K562 (cell line): ENCODE data around the gene FUBP3. TPM values are rescaled to one million over a fixed set of nuclear protein-coding genes. Genes with fewer than 3 reads are reported as not detected.
A peak's percentile ranks its signal among the peaks of the same experiment; 100 is the strongest.

Experiments
- ARID2 ChIP-seq: fragments of 450-650 bp; IDR thresholded peaks from 2 replicates; pipeline ENCODE4 v1.6.1; 2017; ENCODE audit warnings: antibody characterized with exemption, mild to moderate bottlenecking
- BRD4 ChIP-seq: fragments of 200-600 bp; sonication (generic); IDR thresholded peaks from 2 replicates; pipeline ENCODE4 v1.6.1; 2017; ENCODE audit warnings: inconsistent platforms
- C11orf30 ChIP-seq: fragments of 450-650 bp; IDR thresholded peaks from 2 replicates; pipeline ENCODE4 v1.6.1; 2016; ENCODE audit warnings: low read depth, mild to moderate bottlenecking
- CBX5 ChIP-seq: IDR thresholded peaks from 2 replicates; pipeline ENCODE4 v1.6.1; 2014; ENCODE audit warnings: low read depth, borderline replicate concordance
- CHD1 ChIP-seq: fragments of 200-600 bp; sonication (generic); IDR thresholded peaks from one replicate; pipeline ENCODE4 v1.6.1; 2012; ENCODE audit warnings: mild to moderate bottlenecking, moderate library complexity, low read length, inconsistent platforms
- CXXC5 ChIP-seq: fragments of 250-450 bp; sonication (Bioruptor Pico); IDR thresholded peaks from 2 replicates; pipeline ENCODE4 v1.8.0; 2022; ENCODE audit warnings: inconsistent platforms, mild to moderate bottlenecking, moderate library complexity
- EWSR1 ChIP-seq: fragments of 450-650 bp; IDR thresholded peaks from 2 replicates; pipeline ENCODE4 v1.6.1; 2018; ENCODE audit warnings: borderline replicate concordance, mild to moderate bottlenecking, low read depth, moderate library complexity; ENCODE audit not compliant: partially characterized antibody
- HES1 ChIP-seq: fragments of 450-650 bp; IDR thresholded peaks from 2 replicates; pipeline ENCODE4 v1.6.1; 2016; ENCODE audit warnings: low read depth, mild to moderate bottlenecking, moderate library complexity
- KHSRP ChIP-seq: fragments of 450-650 bp; IDR thresholded peaks from 2 replicates; pipeline ENCODE4 v1.6.1; 2017
- MEF2D ChIP-seq: conservative IDR thresholded peaks from 2 replicates; pipeline ENCODE4 v1.6.1; 2016; ENCODE audit warnings: low read depth, missing genetic modification characterization, missing compliant biosample characterization
- MITF ChIP-seq: IDR thresholded peaks from 2 replicates; pipeline ENCODE4 v1.6.1; 2014; ENCODE audit warnings: antibody characterized with exemption
- MYBL2 ChIP-seq, 2 experiments: fragments of 450-650 bp in 1 of 2; sonication (generic) in 1 of 2; formaldehyde crosslinking in 1 of 2; IDR thresholded peaks; 2 replicates each; pipeline versions ENCODE4 v1.6.1 to v1.8.1; 2017 to 2022; ENCODE audit warnings: borderline replicate concordance in 1 of 2, inconsistent platforms in 1 of 2, low read depth in 1 of 2, mild to moderate bottlenecking in 1 of 2, missing genetic modification reagents in 1 of 2, moderate library complexity in 1 of 2
- MYNN ChIP-seq, 2 experiments: sonication (generic); formaldehyde crosslinking in 1 of 2; IDR thresholded peaks; 2 replicates each; pipeline versions ENCODE4 v1.5.0 to v1.6.1; 2016 to 2020; ENCODE audit warnings: antibody characterized with exemption in 1 of 2, missing genetic modification reagents in 1 of 2
- PHF21A ChIP-seq: fragments of 450-650 bp; IDR thresholded peaks from 2 replicates; pipeline ENCODE4 v1.6.1; 2017; ENCODE audit warnings: low read depth, borderline replicate concordance
- PHTF2 ChIP-seq: fragments of 250-450 bp; sonication (Bioruptor Pico); IDR thresholded peaks from 2 replicates; pipeline ENCODE4 v1.5.0; 2021; ENCODE audit warnings: mild to moderate bottlenecking
- PYGO2 ChIP-seq: fragments of 450-650 bp; IDR thresholded peaks from 2 replicates; pipeline ENCODE4 v1.6.1; 2016; ENCODE audit warnings: mild to moderate bottlenecking, missing genetic modification characterization, moderate library complexity, missing compliant biosample characterization
- TARDBP ChIP-seq: fragments of 450-650 bp; IDR thresholded peaks from 2 replicates; pipeline ENCODE4 v1.6.1; 2016
- ZKSCAN1 ChIP-seq: fragments of 150-350 bp; IDR thresholded peaks from 2 replicates; pipeline ENCODE4 v1.6.1; 2016; ENCODE audit warnings: low read depth, low read length
- ZNF143 ChIP-seq: sonication (generic); formaldehyde crosslinking; IDR thresholded peaks from 2 replicates; pipeline ENCODE4 v1.9.0; 2022; ENCODE audit warnings: mild to moderate bottlenecking, missing genetic modification reagents
- ZNF263 ChIP-seq: sonication (generic); formaldehyde crosslinking; IDR thresholded peaks from 2 replicates; pipeline ENCODE4 v1.8.0; 2022; ENCODE audit warnings: mild to moderate bottlenecking, missing genetic modification reagents, borderline replicate concordance
- ZNF280B ChIP-seq: fragments of 250-450 bp; sonication (Bioruptor Pico); IDR thresholded peaks from 2 replicates; pipeline ENCODE4 v1.5.1; 2021; ENCODE audit warnings: mild to moderate bottlenecking
- ZNF316 ChIP-seq: fragments of 450-650 bp; IDR thresholded peaks from 2 replicates; pipeline ENCODE4 v1.6.1; 2016
- ZNF431 ChIP-seq: sonication (generic); formaldehyde crosslinking; IDR thresholded peaks from 2 replicates; pipeline ENCODE4 v1.8.0; 2022; ENCODE audit warnings: mild to moderate bottlenecking, missing genetic modification reagents
- ZNF444 ChIP-seq: fragments of 250-450 bp; sonication (Bioruptor Pico); IDR thresholded peaks from 2 replicates; pipeline ENCODE4 v1.4.0; 2020; ENCODE audit warnings: mild to moderate bottlenecking, moderate library complexity
- ZNF551 ChIP-seq: fragments of 250-450 bp; sonication (Bioruptor Pico); IDR thresholded peaks from 2 replicates; pipeline ENCODE4 v1.5.0; 2021; ENCODE audit warnings: mild to moderate bottlenecking, moderate library complexity
- ZNF695 ChIP-seq: fragments of 450-650 bp; formaldehyde crosslinking; IDR thresholded peaks from 2 replicates; pipeline ENCODE4 v1.4.0; 2020; ENCODE audit warnings: mild to moderate bottlenecking, moderate library complexity
- ZNF696 ChIP-seq: fragments of 250-450 bp; sonication (Bioruptor Pico); conservative IDR thresholded peaks from 2 replicates; pipeline ENCODE4 v1.4.0; 2020; ENCODE audit warnings: mild to moderate bottlenecking, moderate library complexity
- ZNF707 ChIP-seq: fragments of 250-450 bp; sonication (Bioruptor Pico); conservative IDR thresholded peaks from 2 replicates; pipeline ENCODE4 v1.8.0; 2022; ENCODE audit warnings: inconsistent platforms, mild to moderate bottlenecking, moderate library complexity
- ZSCAN29 ChIP-seq: fragments of 450-650 bp; IDR thresholded peaks from 2 replicates; pipeline ENCODE4 v1.6.1; 2017
- polyA plus RNA-seq, 8 experiments: library from polyadenylated mRNA; depleted of rRNA in 4 of 8; stranded (reverse) in 5 of 8; unstranded in 3 of 8; fragments of >200 nt; fragmentation: Nextera tagmentation in 2 of 8; fragmentation: Illumina TruSeq in 1 of 8; extraction: Ambion mirVana in 2 of 8; extraction: Trizol in 1 of 8; gene quantifications; 2 replicates each; pipeline versions ENCODE4 v1.2.1 to v1.2.3, GENCODE V29; 2011 to 2014; ENCODE audit warnings: inconsistent platforms in 1 of 8, missing spikeins in 1 of 8
- total RNA-seq, 7 experiments: library from RNA; depleted of rRNA in 6 of 7; stranded (reverse); fragments of >200 nt in 6 of 7; fragmentation: Illumina TruSeq in 2 of 7; extraction: Trizol in 2 of 7; gene quantifications; 2 replicates each; pipeline versions ENCODE4 v1.2.1 to v1.2.3, GENCODE V29; 2011 to 2021; ENCODE audit warnings: low replicate concordance in 1 of 7

Gene FUBP3
- total and polyA plus RNA-seq, 9 of the 15 experiments (the other 6 are each of a cell fraction or from before 2014, with no cell fraction given), result 3.0 to 64.0 (median 48.1) TPM

GRCh38 chr9:130535818-130536521 is 43.4 kb upstream of the FUBP3 start (continued):
- TF ChIP-seq ZNF280B (no peak), C11orf30 (no peak), KHSRP (no peak), TARDBP (no peak), ZNF707 (CRISPR knock-in tag) (no peak), ZSCAN29 (no peak), PYGO2 (tag) (no peak), HES1 (peak; percentile 44; the same call in 1 of the 2 replicates), ZNF695 (CRISPR knock-in tag) (no peak), EWSR1 (no peak), ZNF696 (CRISPR knock-in tag) (no peak), PHTF2 (no peak), CHD1 (no peak), ZNF431 (CRISPR knock-in tag) (no peak), PHF21A (no peak), MEF2D (tag) (no peak), ZNF444 (CRISPR knock-in tag) (no peak), MITF (0 out of 2 replicates have a peak, but pooled peaks have one; percentile 9), ZNF143 (CRISPR knock-in tag) (no peak), ZNF551 (CRISPR knock-in tag) (no peak), MYNN (IDR thresholded peaks at IDR 0.05) (peak; percentile 47; the same call in 1 of the 2 replicates), MYNN (CRISPR knock-in tag; IDR thresholded peaks at IDR 0.05) (no peak), BRD4 (no peak), ZKSCAN1 (no peak), ARID2 (no peak), CBX5 (no peak), CXXC5 (peak; percentile 84), ZNF316 (no peak), ZNF263 (CRISPR knock-in tag) (peak; percentile 13; the same call in 1 of the 2 replicates), MYBL2 (IDR thresholded peaks at IDR 0.05; ENCODE audit: low read depth) (no peak), MYBL2 (CRISPR knock-in tag; IDR thresholded peaks at IDR 0.05; ENCODE audit: borderline replicate concordance) (no peak)
